Stomach (tissue), 4 donors: ENCODE results near the gene P2RX7.

ENCODE experiments used
- POLR2A ChIP-seq, 4 donors: fragments of 450-650 bp; IDR thresholded peaks; one replicate each; pipeline ENCODE4 v1.6.1; 2016; ENCODE audit warnings: antibody characterized with exemption in 4 of 4, control low read depth in 2 of 4, mild to moderate bottlenecking in 1 of 4, moderate library complexity in 1 of 4
- POLR2AphosphoS5 ChIP-seq, 3 donors: sonication (generic); formaldehyde crosslinking; IDR thresholded peaks; one replicate each; pipeline ENCODE4 v1.6.1; 2016; ENCODE audit warnings: antibody characterized with exemption in 3 of 3
- TF ChIP-seq, protein P1 (sequence below), 7 experiments: fragments of 450-650 bp in 4 of 7; fragments of 200-600 bp in 3 of 7; sonication (generic) in 3 of 7; IDR thresholded peaks; one replicate each; pipeline ENCODE4 v1.5.1; 2016 to 2019; ENCODE audit warnings: antibody characterized with exemption in 7 of 7, control low read depth in 2 of 7, mild to moderate bottlenecking in 1 of 7

DNA sequence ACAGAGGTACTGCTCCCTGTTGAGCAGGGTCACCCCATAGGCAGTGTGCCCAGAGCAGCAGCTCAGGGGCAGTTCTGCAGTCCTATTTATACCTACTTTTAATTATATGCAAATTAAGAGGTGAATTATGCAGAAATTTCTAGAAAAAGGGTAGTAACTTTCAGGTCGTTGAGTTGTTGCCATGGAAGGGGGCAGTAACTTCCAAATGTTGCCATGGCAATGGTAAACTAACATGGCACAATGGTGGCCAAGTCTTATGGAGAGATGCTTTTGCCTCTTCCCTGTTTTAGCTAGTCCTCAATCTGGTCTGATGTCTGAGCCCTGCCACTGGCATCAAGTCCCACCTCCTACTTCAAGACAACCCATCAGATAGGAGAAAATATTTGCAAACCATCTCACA, 30.4 kb upstream of the P2RX7 start:
- TF ChIP-seq, protein P1, sequence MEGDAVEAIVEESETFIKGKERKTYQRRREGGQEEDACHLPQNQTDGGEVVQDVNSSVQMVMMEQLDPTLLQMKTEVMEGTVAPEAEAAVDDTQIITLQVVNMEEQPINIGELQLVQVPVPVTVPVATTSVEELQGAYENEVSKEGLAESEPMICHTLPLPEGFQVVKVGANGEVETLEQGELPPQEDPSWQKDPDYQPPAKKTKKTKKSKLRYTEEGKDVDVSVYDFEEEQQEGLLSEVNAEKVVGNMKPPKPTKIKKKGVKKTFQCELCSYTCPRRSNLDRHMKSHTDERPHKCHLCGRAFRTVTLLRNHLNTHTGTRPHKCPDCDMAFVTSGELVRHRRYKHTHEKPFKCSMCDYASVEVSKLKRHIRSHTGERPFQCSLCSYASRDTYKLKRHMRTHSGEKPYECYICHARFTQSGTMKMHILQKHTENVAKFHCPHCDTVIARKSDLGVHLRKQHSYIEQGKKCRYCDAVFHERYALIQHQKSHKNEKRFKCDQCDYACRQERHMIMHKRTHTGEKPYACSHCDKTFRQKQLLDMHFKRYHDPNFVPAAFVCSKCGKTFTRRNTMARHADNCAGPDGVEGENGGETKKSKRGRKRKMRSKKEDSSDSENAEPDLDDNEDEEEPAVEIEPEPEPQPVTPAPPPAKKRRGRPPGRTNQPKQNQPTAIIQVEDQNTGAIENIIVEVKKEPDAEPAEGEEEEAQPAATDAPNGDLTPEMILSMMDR (IDR thresholded peaks at IDR 0.05), result no peak
- TF ChIP-seq POLR2AphosphoS5 (IDR thresholded peaks at IDR 0.05), result no peak
- TF ChIP-seq POLR2A (IDR thresholded peaks at IDR 0.05), result no peak
